ENCODE results near the gene CCL28. TPM values are rescaled to one million over a fixed set of nuclear protein-coding genes. Genes with fewer than 3 reads are reported as not detected.
"Not testable (repeated sequence)": the region's sequence is repeated elsewhere in the genome, so short reads cannot be mapped to it uniquely, and the experiment has no call there.

CCL28 gene
- total RNA-seq, 1 donor from 2014 or later: 1.2 TPM

GRCh38 chr5:43410414-43410813, 1.8 kb downstream of the CCL28 start:
- DNase-seq (ENCODE audit: low read depth in 2 of 2): no peak

GRCh38 chr5:43409809-43410271, 2.4 kb downstream of the CCL28 start:
- DNase-seq (ENCODE audit: low read depth in 2 of 2): no peak

- not testable (repeated sequence) for DNase-seq (ENCODE audit: low read depth in 2 of 2)
Measured at GRCh38 chr5:43402524-43403066, 9.6 kb downstream of the CCL28 start.

GRCh38 chr5:43401827-43402226, 10.4 kb downstream of the CCL28 start:
- no peak for DNase-seq (ENCODE audit: low read depth in 2 of 2)

- peak; percentile 17 to 21 for DNase-seq (ENCODE audit: low read depth in 2 of 2)
Measured at GRCh38 chr5:43400082-43400481, 12.1 kb downstream of the CCL28 start.

- no peak for DNase-seq (ENCODE audit: low read depth in 2 of 2)
Measured at GRCh38 chr5:43396762-43397304, 15.4 kb downstream of the CCL28 start.

GRCh38 chr5:43390471-43390870, 21.7 kb downstream of the CCL28 start:
- no peak for DNase-seq (ENCODE audit: low read depth in 2 of 2)

- peak; percentile 79 to 80 for DNase-seq (ENCODE audit: low read depth in 2 of 2)
Measured at GRCh38 chr5:43389679-43390329, 22.4 kb downstream of the CCL28 start.

GRCh38 chr5:43386960-43387362, 25.2 kb downstream of the CCL28 start:
- DNase-seq (ENCODE audit: low read depth in 2 of 2): no peak

GRCh38 chr5:43376496-43377140, 35.6 kb downstream of the CCL28 start:
- no peak for DNase-seq (ENCODE audit: low read depth in 2 of 2)

GRCh38 chr5:43371821-43372220, 40.4 kb downstream of the CCL28 start:
- no peak for DNase-seq (ENCODE audit: low read depth in 2 of 2)

GRCh38 chr5:43370352-43370751, 41.8 kb downstream of the CCL28 start:
- no peak for DNase-seq (ENCODE audit: low read depth in 2 of 2)

GRCh38 chr5:43369651-43370050, 42.5 kb downstream of the CCL28 start:
- DNase-seq (ENCODE audit: low read depth in 2 of 2): no peak

- peak in 1 of 2 donors; percentile 44 for DNase-seq (ENCODE audit: low read depth in 2 of 2)
Measured at GRCh38 chr5:43367909-43368669, 44.1 kb downstream of the CCL28 start.

GRCh38 chr5:43367453-43367852, 44.7 kb downstream of the CCL28 start:
- DNase-seq (ENCODE audit: low read depth in 2 of 2): no peak

GRCh38 chr5:43366680-43367246, 45.4 kb downstream of the CCL28 start:
- DNase-seq (ENCODE audit: low read depth in 2 of 2): not testable (repeated sequence)

GRCh38 chr5:43365155-43365554, 47.0 kb downstream of the CCL28 start:
- DNase-seq (ENCODE audit: low read depth in 2 of 2): not testable (repeated sequence)

- no peak for DNase-seq (ENCODE audit: low read depth in 2 of 2)
Measured at GRCh38 chr5:43363445-43364152, 48.6 kb downstream of the CCL28 start.

GRCh38 chr5:43362725-43363435, 49.3 kb downstream of the CCL28 start:
- DNase-seq (ENCODE audit: low read depth in 2 of 2): no peak

GRCh38 chr5:43358726-43359125, 53.5 kb downstream of the CCL28 start:
- DNase-seq (ENCODE audit: low read depth in 2 of 2): no peak

Data from dermis microvascular lymphatic vessel endothelial cell (primary cell).